Stimulated activated CD8-positive, alpha-beta memory T cell treated with anti-CD3 and anti-CD28 coated beads, Interleukin-12 subunit alpha, Interleukin-12 subunit beta, amount 100 ng/mL, for 24 hours (primary cell): ENCODE results near the gene EPM2A.
"Not testable (repeated sequence)": the region's sequence is repeated elsewhere in the genome, so short reads cannot be mapped to it uniquely, and the experiment has no call there.

Source experiments
- DNase-seq: peaks from one replicate; pipeline ENCODE4 v3.0.0-alpha.2; 2020; ENCODE audit errors: extremely low read depth

The EPM2A gene

GRCh38 chr6:145729887-145730286 is 5.4 kb downstream of the EPM2A start:
- no peak for DNase-seq

- DNase-seq = no peak
Observed at GRCh38 chr6:145728444-145729385, 6.6 kb downstream of the EPM2A start.

GRCh38 chr6:145727817-145728388 is 7.4 kb downstream of the EPM2A start:
- no peak for DNase-seq

GRCh38 chr6:145725570-145725969 is 9.8 kb downstream of the EPM2A start:
- DNase-seq = no peak

GRCh38 chr6:145723646-145724045 is 11.7 kb downstream of the EPM2A start:
- DNase-seq = no peak

GRCh38 chr6:145722190-145722589 is 13.1 kb downstream of the EPM2A start:
- DNase-seq = no peak

- no peak for DNase-seq
Observed at GRCh38 chr6:145721144-145721543, 14.2 kb downstream of the EPM2A start.

GRCh38 chr6:145715426-145715825 is 19.9 kb downstream of the EPM2A start:
- DNase-seq = no peak

GRCh38 chr6:145714731-145715130 is 20.6 kb downstream of the EPM2A start:
- DNase-seq = no peak

- DNase-seq = no peak
Observed at GRCh38 chr6:145713773-145714172, 21.5 kb downstream of the EPM2A start.

- DNase-seq = no peak
Observed at GRCh38 chr6:145711372-145711771, 23.9 kb downstream of the EPM2A start.

GRCh38 chr6:145707397-145707796 is 27.9 kb downstream of the EPM2A start:
- no peak for DNase-seq

GRCh38 chr6:145705561-145705960 is 29.8 kb downstream of the EPM2A start:
- no peak for DNase-seq

GRCh38 chr6:145704143-145704781 is 31.1 kb downstream of the EPM2A start:
- DNase-seq = no peak

GRCh38 chr6:145699462-145699861 is 35.9 kb downstream of the EPM2A start:
- DNase-seq = no peak

GRCh38 chr6:145697401-145697800 is 37.9 kb downstream of the EPM2A start:
- not testable (repeated sequence) for DNase-seq

GRCh38 chr6:145694083-145694737 is 41.1 kb downstream of the EPM2A start:
- DNase-seq = no peak

- DNase-seq = no peak
Observed at GRCh38 chr6:145690969-145691368, 44.4 kb downstream of the EPM2A start.

GRCh38 chr6:145689529-145689928 is 45.8 kb downstream of the EPM2A start:
- DNase-seq = no peak

GRCh38 chr6:145688493-145688905 is 46.8 kb downstream of the EPM2A start:
- DNase-seq = no peak

- no peak for DNase-seq
Observed at GRCh38 chr6:145685932-145686331, 49.4 kb downstream of the EPM2A start.

GRCh38 chr6:145681965-145682364 is 53.4 kb downstream of the EPM2A start:
- DNase-seq = no peak
